SW480 (cell line): Measurements from ENCODE around the gene CGGBP1.
A peak's percentile ranks its signal among the peaks of the same experiment; 100 is the strongest.

Experiments
- DNase-seq: peaks from one replicate; pipeline ENCODE4 v3.0.0-alpha.2; 2016; ENCODE audit warnings: low spot score

CGGBP1 gene

GRCh38 chr3:88058581-88059379, at the start of gene CGGBP1, which contains the start of gene ZNF654:
Gene CGGBP1, minus strand, starts transcription at chr3:88059005. Its CDS starts 3,029 bp downstream, at chr3:88055976.
Gene ZNF654, plus strand, starts transcription at chr3:88059255. Its CDS starts 65 bp downstream, at chr3:88059320.
- DNase-seq: peak; percentile 99

- DNase-seq: no peak
These were observed 46.5 kb upstream of the CGGBP1 start for GRCh38 chr3:88105325-88105724.

- DNase-seq: no peak
These were observed 42.3 kb upstream of the CGGBP1 start for GRCh38 chr3:88101142-88101541.

- DNase-seq: no peak
These were observed 34.5 kb upstream of the CGGBP1 start for GRCh38 chr3:88093266-88093665.

GRCh38 chr3:88092270-88092669, 33.5 kb upstream of the CGGBP1 start:
- DNase-seq: no peak

GRCh38 chr3:88090681-88091080, 31.9 kb upstream of the CGGBP1 start:
- DNase-seq: no peak

GRCh38 chr3:88084097-88084501, 25.3 kb upstream of the CGGBP1 start:
- DNase-seq: no peak

GRCh38 chr3:88082854-88083253, 24.0 kb upstream of the CGGBP1 start:
- no peak for DNase-seq

- no peak for DNase-seq
These were observed 20.1 kb upstream of the CGGBP1 start for GRCh38 chr3:88078932-88079331.

- no peak for DNase-seq
These were observed 17.9 kb upstream of the CGGBP1 start for GRCh38 chr3:88076712-88077111.

GRCh38 chr3:88075497-88075896, 16.7 kb upstream of the CGGBP1 start:
- DNase-seq: no peak

- DNase-seq: no peak
These were observed 16.3 kb upstream of the CGGBP1 start for GRCh38 chr3:88075072-88075471.

GRCh38 chr3:88061746-88062145, 2.9 kb upstream of the CGGBP1 start:
- DNase-seq: no peak

GRCh38 chr3:88059380-88060170, 770 bp upstream of the CGGBP1 start:
- DNase-seq: peak; percentile 59

GRCh38 chr3:88058306-88058580, 562 bp downstream of the CGGBP1 start:
- no peak for DNase-seq

- no peak for DNase-seq
These were observed 1.0 kb downstream of the CGGBP1 start for GRCh38 chr3:88057630-88058305.

GRCh38 chr3:88046766-88047165, 12.0 kb downstream of the CGGBP1 start:
- DNase-seq: no peak

- DNase-seq: no peak
These were observed 14.4 kb downstream of the CGGBP1 start for GRCh38 chr3:88044411-88044810.

GRCh38 chr3:88041005-88041404, 17.8 kb downstream of the CGGBP1 start:
- no peak for DNase-seq

- no peak for DNase-seq
These were observed 18.3 kb downstream of the CGGBP1 start for GRCh38 chr3:88040529-88040928.

- DNase-seq: no peak
These were observed 20.2 kb downstream of the CGGBP1 start for GRCh38 chr3:88038566-88038965.

- DNase-seq: no peak
These were observed 22.6 kb downstream of the CGGBP1 start for GRCh38 chr3:88036221-88036620.
